ENCODE results near the gene TNNT1. TPM values are rescaled to one million over a fixed set of nuclear protein-coding genes. Genes with fewer than 3 reads are reported as not detected.

The TNNT1 gene
- total RNA-seq, 2 donors from 2014 or later, result 22.9 to 66.7 TPM

- no peaks in the 10 kb centered on the region for H3K27me3 ChIP-seq (ENCODE audit: control insufficient read depth, insufficient read depth, low read length, poor library complexity, severe bottlenecking)
- H3K9ac ChIP-seq (ENCODE audit: extremely low read depth, low read length, poor library complexity, severe bottlenecking), result no peak overlapping the region
- WGBS, 2 experiments (ENCODE audit: insufficient coverage in 1 of 2, insufficient read length in 1 of 2), result 50 to 57% methylated on average over 12 to 20 of the region's 21 CpGs
- no peaks in the 10 kb centered on the region for H3K36me3 ChIP-seq (ENCODE audit: control insufficient read depth, insufficient read depth, low read length)
- Mint-ChIP-seq H3K27ac (no peak overlapping the region), H3K36me3 (ENCODE audit: low read depth) (no peaks in the 10 kb centered on the region), H3K4me1 (peaks cover 7% of the 10 kb centered on the region), H3K27me3 (ENCODE audit: insufficient read depth) (peaks cover 43% of the 10 kb centered on the region), H3K4me3 (peak overlapping the region; percentile 34), H3K9me3 (no peaks in the 10 kb centered on the region)
- H3K4me1 ChIP-seq (ENCODE audit: control insufficient read depth, insufficient read depth, low read length), result no peaks in the 10 kb centered on the region
- peak; percentile 69 for DNase-seq
- H3K4me3 ChIP-seq (ENCODE audit: low read length), result no peak overlapping the region
- H3K9me3 ChIP-seq (ENCODE audit: control insufficient read depth, low read length), result no peaks in the 10 kb centered on the region
- H3K27ac ChIP-seq (ENCODE audit: low read depth, low read length), result no peak overlapping the region
- TF ChIP-seq, protein P1, sequence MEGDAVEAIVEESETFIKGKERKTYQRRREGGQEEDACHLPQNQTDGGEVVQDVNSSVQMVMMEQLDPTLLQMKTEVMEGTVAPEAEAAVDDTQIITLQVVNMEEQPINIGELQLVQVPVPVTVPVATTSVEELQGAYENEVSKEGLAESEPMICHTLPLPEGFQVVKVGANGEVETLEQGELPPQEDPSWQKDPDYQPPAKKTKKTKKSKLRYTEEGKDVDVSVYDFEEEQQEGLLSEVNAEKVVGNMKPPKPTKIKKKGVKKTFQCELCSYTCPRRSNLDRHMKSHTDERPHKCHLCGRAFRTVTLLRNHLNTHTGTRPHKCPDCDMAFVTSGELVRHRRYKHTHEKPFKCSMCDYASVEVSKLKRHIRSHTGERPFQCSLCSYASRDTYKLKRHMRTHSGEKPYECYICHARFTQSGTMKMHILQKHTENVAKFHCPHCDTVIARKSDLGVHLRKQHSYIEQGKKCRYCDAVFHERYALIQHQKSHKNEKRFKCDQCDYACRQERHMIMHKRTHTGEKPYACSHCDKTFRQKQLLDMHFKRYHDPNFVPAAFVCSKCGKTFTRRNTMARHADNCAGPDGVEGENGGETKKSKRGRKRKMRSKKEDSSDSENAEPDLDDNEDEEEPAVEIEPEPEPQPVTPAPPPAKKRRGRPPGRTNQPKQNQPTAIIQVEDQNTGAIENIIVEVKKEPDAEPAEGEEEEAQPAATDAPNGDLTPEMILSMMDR (conservative IDR thresholded peaks at IDR 0.05), result no peak
Observed at GRCh38 chr19:55141696-55142095, 7.3 kb downstream of the TNNT1 start.

DNA sequence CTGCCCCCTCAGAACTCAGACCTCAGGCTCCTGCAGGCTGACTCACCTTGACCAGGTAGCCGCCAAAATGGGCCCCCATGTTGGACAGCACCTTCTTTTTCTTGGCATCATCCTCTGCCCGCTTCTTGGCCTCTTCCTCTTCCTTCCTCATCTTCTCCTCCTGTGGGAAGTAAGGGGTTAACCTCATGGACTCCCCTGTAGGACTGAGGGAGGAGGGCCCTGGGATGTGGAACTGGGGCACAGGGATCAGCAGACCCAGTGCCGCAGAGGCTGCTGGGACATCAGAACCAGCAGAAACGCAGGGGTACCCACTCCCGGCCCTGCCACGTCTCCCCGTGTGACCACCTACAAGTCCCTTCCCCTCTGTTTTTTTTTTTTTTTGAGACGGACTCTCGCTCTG is 11.1 kb downstream of the TNNT1 start:
- peaks cover 18% of the 10 kb centered on the region for H3K27me3 Mint-ChIP-seq (ENCODE audit: insufficient read depth)
- H3K9me3 Mint-ChIP-seq, result no peaks in the 10 kb centered on the region
- WGBS, 2 experiments (ENCODE audit: insufficient coverage in 1 of 2, insufficient read length in 1 of 2), result 70 to 84% methylated on average over 5 to 8 of the region's 9 CpGs
- Histone ChIP-seq H3K9ac (ENCODE audit: extremely low read depth, low read length, poor library complexity, severe bottlenecking) (no peak overlapping the region), H3K9me3 (ENCODE audit: control insufficient read depth, low read length) (no peaks in the 10 kb centered on the region), H3K27ac (ENCODE audit: low read depth, low read length) (no peak overlapping the region), H3K27me3 (ENCODE audit: control insufficient read depth, insufficient read depth, low read length, poor library complexity, severe bottlenecking) (no peaks in the 10 kb centered on the region), H3K4me3 (ENCODE audit: low read length) (no peak overlapping the region), H3K4me1 (ENCODE audit: control insufficient read depth, insufficient read depth, low read length) (no peaks in the 10 kb centered on the region), H3K36me3 (ENCODE audit: control insufficient read depth, insufficient read depth, low read length) (no peaks in the 10 kb centered on the region)
- H3K4me3 Mint-ChIP-seq, result no peak overlapping the region
- H3K36me3 Mint-ChIP-seq (ENCODE audit: low read depth), result no peaks in the 10 kb centered on the region
- H3K27ac Mint-ChIP-seq, result no peak overlapping the region
- TF ChIP-seq, protein P1 (conservative IDR thresholded peaks at IDR 0.05), result no peak
- H3K4me1 Mint-ChIP-seq, result peaks cover 7% of the 10 kb centered on the region
- no peak for DNase-seq

GRCh38 chr19:55136399-55137102 is 12.5 kb downstream of the TNNT1 start:
- H3K4me1 Mint-ChIP-seq, result peaks cover 5% of the 10 kb centered on the region
- Histone ChIP-seq H3K27ac (ENCODE audit: low read depth, low read length) (no peak overlapping the region), H3K27me3 (ENCODE audit: control insufficient read depth, insufficient read depth, low read length, poor library complexity, severe bottlenecking) (no peaks in the 10 kb centered on the region), H3K4me1 (ENCODE audit: control insufficient read depth, insufficient read depth, low read length) (no peaks in the 10 kb centered on the region), H3K4me3 (ENCODE audit: low read length) (no peak overlapping the region), H3K36me3 (ENCODE audit: control insufficient read depth, insufficient read depth, low read length) (no peaks in the 10 kb centered on the region), H3K9me3 (ENCODE audit: control insufficient read depth, low read length) (no peaks in the 10 kb centered on the region), H3K9ac (ENCODE audit: extremely low read depth, low read length, poor library complexity, severe bottlenecking) (no peak overlapping the region)
- H3K36me3 Mint-ChIP-seq (ENCODE audit: low read depth), result no peaks in the 10 kb centered on the region
- H3K9me3 Mint-ChIP-seq, result no peaks in the 10 kb centered on the region
- peaks cover 12% of the 10 kb centered on the region for H3K27me3 Mint-ChIP-seq (ENCODE audit: insufficient read depth)
- 92 to 95% methylated on average over 15 to 17 of the region's 17 CpGs for WGBS, 2 experiments (ENCODE audit: insufficient coverage in 1 of 2, insufficient read length in 1 of 2)
- no peak overlapping the region for H3K4me3 Mint-ChIP-seq
- no peak for DNase-seq
- TF ChIP-seq, protein P1 (conservative IDR thresholded peaks at IDR 0.05), result no peak
- no peak overlapping the region for H3K27ac Mint-ChIP-seq

All from endodermal cell (in vitro differentiated cells).